Endothelial cell (in vitro differentiated cells): Measurements from ENCODE around the gene ASCL2. TPM values are rescaled to one million over a fixed set of nuclear protein-coding genes. Genes with fewer than 3 reads are reported as not detected.

Source experiments
- DNase-seq: peaks from one replicate; pipeline ENCODE4 v3.0.0; 2021; ENCODE audit warnings: low spot score
- H3K27ac Mint-ChIP-seq: one replicate; pipeline ENCODE4 v1.8.0; 2021; ENCODE audit warnings: mixed read lengths, inconsistent platforms; ENCODE audit not compliant: unreplicated experiment
- H3K27me3 Mint-ChIP-seq: one replicate; pipeline ENCODE4 v1.8.0; 2021; ENCODE audit warnings: mild to moderate bottlenecking, moderate library complexity, mixed read lengths, inconsistent platforms; ENCODE audit not compliant: unreplicated experiment
- H3K36me3 Mint-ChIP-seq: one replicate; pipeline ENCODE4 v1.8.0; 2021; ENCODE audit warnings: mild to moderate bottlenecking, low read depth, mixed read lengths, inconsistent platforms; ENCODE audit not compliant: unreplicated experiment
- H3K4me1 Mint-ChIP-seq: one replicate; pipeline ENCODE4 v1.8.0; 2021; ENCODE audit warnings: mild to moderate bottlenecking, mixed read lengths, inconsistent platforms; ENCODE audit not compliant: unreplicated experiment
- H3K4me3 Mint-ChIP-seq: one replicate; pipeline ENCODE4 v1.8.0; 2021; ENCODE audit warnings: mild to moderate bottlenecking, mixed read lengths, inconsistent platforms; ENCODE audit not compliant: unreplicated experiment
- H3K9me3 Mint-ChIP-seq: one replicate; pipeline ENCODE4 v1.8.0; 2021; ENCODE audit warnings: mixed read lengths, inconsistent platforms; ENCODE audit not compliant: unreplicated experiment
- total RNA-seq: library from RNA; stranded (reverse); fragmentation: NEBNext Ultra II Directional; extraction: Animal tissue kit (Norgen Biotek cat#: 25700); gene quantifications from one replicate; pipeline ENCODE4 v1.2.1, GENCODE V29; 2021; ENCODE audit not compliant: unreplicated experiment
- TF ChIP-seq, protein P1 (sequence below): fragments of 200-600 bp; sonication (generic); IDR thresholded peaks from one replicate; pipeline ENCODE4 v1.5.0; 2021; ENCODE audit warnings: antibody characterized with exemption; ENCODE audit not compliant: unreplicated experiment

ASCL2 gene
- total RNA-seq, 1 donor from 2014 or later: not detected

DNA sequence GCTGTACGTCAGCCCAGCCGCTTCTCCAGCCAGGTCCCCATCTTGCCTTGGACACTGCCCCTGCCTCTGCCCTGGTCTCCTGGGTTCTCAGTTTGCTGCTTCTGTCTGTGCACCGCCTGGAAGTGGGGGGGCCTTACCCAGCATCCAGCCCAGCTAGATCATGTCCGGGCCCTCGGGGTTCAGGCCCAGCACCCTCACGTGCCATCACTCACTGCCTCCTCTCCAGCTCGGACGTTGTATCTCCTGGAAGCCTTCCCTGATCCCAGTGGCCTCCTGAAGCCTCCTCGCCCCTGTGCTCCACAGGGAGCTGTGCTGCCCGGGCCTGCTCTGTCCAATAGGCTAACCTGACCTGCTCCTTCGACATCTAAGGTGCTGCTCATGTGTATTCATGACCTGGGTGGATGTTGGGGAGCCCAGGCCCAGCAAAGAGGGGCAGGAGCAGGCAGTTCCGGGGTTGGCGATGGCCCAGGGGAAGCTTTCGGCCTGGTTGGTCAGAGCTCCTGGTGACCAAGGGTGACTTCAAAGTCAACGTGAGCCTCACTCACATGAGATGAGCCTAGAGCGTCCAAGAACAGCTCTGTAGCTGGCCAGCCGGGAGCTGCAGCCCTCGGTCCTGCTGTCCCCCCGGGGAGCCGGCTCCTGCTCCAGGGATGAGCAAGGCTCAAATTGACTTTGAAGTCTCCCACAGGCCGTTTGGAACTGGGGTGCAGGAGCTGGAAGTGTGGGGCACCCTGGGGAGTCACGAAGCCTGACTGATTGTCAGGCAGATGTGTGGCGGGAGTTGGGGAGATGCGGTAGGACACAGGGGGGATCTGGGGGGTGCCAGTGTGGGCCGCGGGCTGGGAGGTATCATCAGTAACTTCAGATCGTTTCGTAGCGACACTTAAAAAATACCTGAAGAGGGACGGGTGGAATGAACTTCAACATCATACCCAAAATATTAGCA lies 5.2 kb upstream of the ASCL2 start:
- no peaks in the 10 kb centered on the region for H3K9me3 Mint-ChIP-seq
- DNase-seq: peak; percentile 1
- no peaks in the 10 kb centered on the region for H3K4me1 Mint-ChIP-seq
- no peak overlapping the region for H3K4me3 Mint-ChIP-seq
- H3K27me3 Mint-ChIP-seq: peaks cover 7% of the 10 kb centered on the region
- peaks cover 3% of the 10 kb centered on the region for H3K36me3 Mint-ChIP-seq
- H3K27ac Mint-ChIP-seq: no peak overlapping the region
- TF ChIP-seq, protein P1, sequence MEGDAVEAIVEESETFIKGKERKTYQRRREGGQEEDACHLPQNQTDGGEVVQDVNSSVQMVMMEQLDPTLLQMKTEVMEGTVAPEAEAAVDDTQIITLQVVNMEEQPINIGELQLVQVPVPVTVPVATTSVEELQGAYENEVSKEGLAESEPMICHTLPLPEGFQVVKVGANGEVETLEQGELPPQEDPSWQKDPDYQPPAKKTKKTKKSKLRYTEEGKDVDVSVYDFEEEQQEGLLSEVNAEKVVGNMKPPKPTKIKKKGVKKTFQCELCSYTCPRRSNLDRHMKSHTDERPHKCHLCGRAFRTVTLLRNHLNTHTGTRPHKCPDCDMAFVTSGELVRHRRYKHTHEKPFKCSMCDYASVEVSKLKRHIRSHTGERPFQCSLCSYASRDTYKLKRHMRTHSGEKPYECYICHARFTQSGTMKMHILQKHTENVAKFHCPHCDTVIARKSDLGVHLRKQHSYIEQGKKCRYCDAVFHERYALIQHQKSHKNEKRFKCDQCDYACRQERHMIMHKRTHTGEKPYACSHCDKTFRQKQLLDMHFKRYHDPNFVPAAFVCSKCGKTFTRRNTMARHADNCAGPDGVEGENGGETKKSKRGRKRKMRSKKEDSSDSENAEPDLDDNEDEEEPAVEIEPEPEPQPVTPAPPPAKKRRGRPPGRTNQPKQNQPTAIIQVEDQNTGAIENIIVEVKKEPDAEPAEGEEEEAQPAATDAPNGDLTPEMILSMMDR: no peak

DNA sequence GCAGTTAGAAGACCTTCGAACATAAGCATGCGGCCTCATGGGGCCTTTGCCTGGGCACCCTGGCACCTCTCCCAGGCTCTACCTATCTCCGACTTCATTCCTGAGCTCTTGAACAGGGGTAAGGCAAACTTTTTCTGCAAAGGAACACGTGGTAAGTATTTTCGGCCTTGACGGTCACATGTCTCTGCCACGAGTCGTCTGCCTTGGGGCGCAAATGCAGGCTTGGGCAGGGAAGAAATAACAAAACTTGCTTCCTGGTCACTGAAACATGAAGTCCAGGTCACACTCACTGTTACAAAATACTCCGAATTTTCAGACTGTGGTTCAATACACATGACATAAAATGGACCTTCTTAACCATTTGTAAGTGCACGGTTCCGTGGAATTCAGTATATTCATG lies 3.4 kb upstream of the ASCL2 start:
- DNase-seq: no peak
- Mint-ChIP-seq H3K27me3 (peaks cover 9% of the 10 kb centered on the region), H3K36me3 (peaks cover 3% of the 10 kb centered on the region), H3K4me3 (no peak overlapping the region), H3K27ac (no peak overlapping the region), H3K9me3 (no peaks in the 10 kb centered on the region), H3K4me1 (no peaks in the 10 kb centered on the region)
- TF ChIP-seq, protein P1: no peak

DNA sequence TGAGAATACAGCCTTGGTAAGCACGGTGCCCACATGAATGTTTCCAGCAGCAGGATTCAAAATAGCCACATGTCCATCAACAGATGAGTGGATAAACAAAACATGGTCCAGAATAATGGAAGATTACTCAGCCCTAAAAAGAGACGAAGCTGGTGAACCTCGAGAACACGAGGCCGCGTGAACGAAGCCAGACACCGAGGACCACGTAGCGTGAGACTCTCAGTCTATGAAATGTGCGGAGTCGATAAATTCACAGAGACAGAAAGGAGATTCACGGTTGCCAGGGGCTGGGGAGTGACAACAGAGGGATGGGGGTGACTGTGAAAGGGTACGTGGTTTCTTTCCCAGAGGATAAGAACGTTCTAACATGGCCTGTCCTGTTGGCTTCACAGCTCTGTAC lies 2.9 kb upstream of the ASCL2 start:
- Mint-ChIP-seq H3K36me3 (peaks cover 3% of the 10 kb centered on the region), H3K27me3 (peaks cover 11% of the 10 kb centered on the region), H3K27ac (no peak overlapping the region), H3K4me3 (no peak overlapping the region), H3K4me1 (no peaks in the 10 kb centered on the region), H3K9me3 (no peaks in the 10 kb centered on the region)
- TF ChIP-seq, protein P1: no peak
- DNase-seq: no peak

DNA sequence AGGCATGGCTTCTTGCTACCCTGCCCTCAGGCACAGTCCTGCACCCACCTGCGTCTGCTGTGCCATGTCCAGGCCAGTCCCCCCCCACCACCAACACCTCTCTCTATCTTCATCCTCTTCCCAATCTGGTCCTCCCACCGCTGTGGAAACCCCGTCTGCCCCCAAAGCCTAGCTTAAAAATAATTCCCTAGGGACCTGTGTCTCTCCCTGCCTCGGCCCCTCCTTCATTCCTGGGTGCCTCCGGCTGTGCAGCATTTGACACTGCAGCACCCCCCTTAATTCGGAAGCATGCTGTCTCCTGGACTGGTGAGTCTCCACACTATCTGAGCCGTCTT lies 2.5 kb upstream of the ASCL2 start:
- Mint-ChIP-seq H3K4me1 (no peaks in the 10 kb centered on the region), H3K27ac (no peak overlapping the region), H3K36me3 (peaks cover 3% of the 10 kb centered on the region), H3K4me3 (no peak overlapping the region), H3K9me3 (no peaks in the 10 kb centered on the region), H3K27me3 (peaks cover 12% of the 10 kb centered on the region)
- TF ChIP-seq, protein P1: no peak
- DNase-seq: no peak

DNA sequence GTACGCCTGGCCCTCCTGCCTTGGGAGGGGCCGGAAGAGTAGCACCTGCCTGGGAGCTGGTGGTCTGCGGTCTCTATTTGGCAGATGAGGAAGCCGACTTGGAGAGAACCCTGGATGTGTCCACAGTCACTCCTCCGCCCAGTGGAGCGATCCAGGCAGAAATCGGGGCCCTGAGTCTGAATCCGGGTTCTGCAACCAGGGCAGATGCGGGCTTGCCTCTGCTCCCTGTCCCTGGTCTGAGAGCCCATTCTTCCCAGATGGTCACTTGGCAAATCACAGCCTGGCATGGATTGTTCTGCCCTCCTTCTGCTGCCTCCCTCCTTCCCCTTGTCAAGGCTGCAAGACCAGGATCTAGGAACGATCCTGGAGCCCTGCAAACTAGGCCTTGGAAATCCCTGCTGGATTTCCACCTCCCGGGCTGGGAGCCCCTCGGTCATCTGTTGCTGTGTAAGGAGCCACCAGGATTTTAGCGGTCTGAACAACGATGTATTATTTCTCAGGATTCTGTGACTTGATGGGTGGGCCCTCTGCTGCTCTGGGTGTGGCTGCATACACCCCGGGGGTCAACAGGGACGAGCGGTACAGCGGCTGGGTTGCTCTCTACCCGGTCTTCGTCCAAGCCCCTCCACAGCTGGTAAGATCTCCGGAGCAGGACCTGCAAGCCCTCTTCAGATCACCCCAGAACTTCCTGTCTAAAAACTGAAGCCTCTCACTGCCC lies 2.0 kb upstream of the ASCL2 start:
- DNase-seq: peak; percentile 2
- Mint-ChIP-seq H3K4me1 (no peaks in the 10 kb centered on the region), H3K27me3 (peaks cover 12% of the 10 kb centered on the region), H3K9me3 (no peaks in the 10 kb centered on the region), H3K36me3 (peaks cover 3% of the 10 kb centered on the region), H3K27ac (no peak overlapping the region), H3K4me3 (peak overlapping the region; percentile 14)
- TF ChIP-seq, protein P1: no peak
